ENCODE data around the gene PALS2.

Gene PALS2

DNA sequence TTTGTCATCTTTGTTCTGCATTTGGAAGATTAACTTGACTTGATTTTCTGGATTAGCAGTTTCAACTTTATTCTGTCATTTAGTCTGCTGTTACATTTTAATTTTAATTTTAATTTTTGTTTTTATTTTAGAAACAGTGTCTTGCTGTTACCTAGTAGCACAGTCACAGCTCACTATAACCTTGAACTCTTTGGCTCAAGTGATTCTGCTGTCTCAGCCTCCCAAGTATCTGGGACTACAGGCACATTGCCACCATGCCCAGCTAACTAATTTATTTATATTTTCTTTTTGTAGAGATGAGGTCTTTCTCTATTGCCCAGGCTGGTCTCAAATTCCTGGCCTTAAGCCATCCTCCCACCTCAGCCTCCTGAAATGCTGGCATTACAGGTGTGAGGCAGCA is 35.3 kb downstream of the PALS2 start:
- peaks cover 4% of the 10 kb centered on the region for H3K9me3 Mint-ChIP-seq
- no peaks in the 10 kb centered on the region for H3K27me3 Mint-ChIP-seq (ENCODE audit: low read depth, poor library complexity)
- no peak overlapping the region for H3K27ac Mint-ChIP-seq
- DNase-seq, result no peak
- peaks cover 5% of the 10 kb centered on the region for H3K36me3 Mint-ChIP-seq (ENCODE audit: low read depth)
- peaks cover 12% of the 10 kb centered on the region for H3K4me1 Mint-ChIP-seq
- H3K4me3 Mint-ChIP-seq, result no peak overlapping the region
- TF ChIP-seq, protein P1, sequence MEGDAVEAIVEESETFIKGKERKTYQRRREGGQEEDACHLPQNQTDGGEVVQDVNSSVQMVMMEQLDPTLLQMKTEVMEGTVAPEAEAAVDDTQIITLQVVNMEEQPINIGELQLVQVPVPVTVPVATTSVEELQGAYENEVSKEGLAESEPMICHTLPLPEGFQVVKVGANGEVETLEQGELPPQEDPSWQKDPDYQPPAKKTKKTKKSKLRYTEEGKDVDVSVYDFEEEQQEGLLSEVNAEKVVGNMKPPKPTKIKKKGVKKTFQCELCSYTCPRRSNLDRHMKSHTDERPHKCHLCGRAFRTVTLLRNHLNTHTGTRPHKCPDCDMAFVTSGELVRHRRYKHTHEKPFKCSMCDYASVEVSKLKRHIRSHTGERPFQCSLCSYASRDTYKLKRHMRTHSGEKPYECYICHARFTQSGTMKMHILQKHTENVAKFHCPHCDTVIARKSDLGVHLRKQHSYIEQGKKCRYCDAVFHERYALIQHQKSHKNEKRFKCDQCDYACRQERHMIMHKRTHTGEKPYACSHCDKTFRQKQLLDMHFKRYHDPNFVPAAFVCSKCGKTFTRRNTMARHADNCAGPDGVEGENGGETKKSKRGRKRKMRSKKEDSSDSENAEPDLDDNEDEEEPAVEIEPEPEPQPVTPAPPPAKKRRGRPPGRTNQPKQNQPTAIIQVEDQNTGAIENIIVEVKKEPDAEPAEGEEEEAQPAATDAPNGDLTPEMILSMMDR (IDR thresholded peaks at IDR 0.05), result no peak

GRCh38 chr7:24609059-24609458 is 35.8 kb downstream of the PALS2 start:
- TF ChIP-seq, protein P1 (IDR thresholded peaks at IDR 0.05), result no peak
- Mint-ChIP-seq H3K36me3 (ENCODE audit: low read depth) (peaks cover 9% of the 10 kb centered on the region), H3K27me3 (ENCODE audit: low read depth, poor library complexity) (no peaks in the 10 kb centered on the region), H3K9me3 (peaks cover 9% of the 10 kb centered on the region), H3K4me3 (no peak overlapping the region), H3K4me1 (peaks cover 12% of the 10 kb centered on the region), H3K27ac (peak overlapping the region; percentile 90)
- no peak for DNase-seq

DNA sequence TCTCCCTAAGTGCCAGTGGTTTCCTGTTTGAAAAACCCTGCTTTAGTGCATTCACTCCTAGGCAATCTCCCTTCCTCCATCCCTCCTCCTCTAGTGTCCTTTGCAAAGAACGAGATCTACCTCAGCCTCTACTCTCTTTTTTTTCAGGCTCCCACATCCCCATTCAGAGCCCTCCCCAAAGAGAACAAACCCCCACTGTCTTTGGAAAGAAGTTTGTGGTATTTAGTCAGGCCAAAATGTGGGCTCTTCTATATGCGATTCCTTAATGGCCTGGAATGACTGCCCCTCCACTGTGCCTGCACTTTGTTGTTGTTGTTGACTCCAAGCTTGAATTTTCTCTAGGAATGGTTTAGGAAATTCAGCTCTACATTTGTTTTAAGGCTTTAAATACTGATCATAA is 36.3 kb downstream of the PALS2 start:
- TF ChIP-seq, protein P1 (IDR thresholded peaks at IDR 0.05), result no peak
- Mint-ChIP-seq H3K27ac (no peak overlapping the region), H3K9me3 (peaks cover 14% of the 10 kb centered on the region), H3K27me3 (ENCODE audit: low read depth, poor library complexity) (no peaks in the 10 kb centered on the region), H3K4me1 (peaks cover 12% of the 10 kb centered on the region), H3K36me3 (ENCODE audit: low read depth) (peaks cover 14% of the 10 kb centered on the region), H3K4me3 (no peak overlapping the region)
- no peak for DNase-seq

GRCh38 chr7:24611130-24611529 is 37.9 kb downstream of the PALS2 start:
- Mint-ChIP-seq H3K4me3 (no peak overlapping the region), H3K4me1 (peaks cover 12% of the 10 kb centered on the region), H3K27me3 (ENCODE audit: low read depth, poor library complexity) (no peaks in the 10 kb centered on the region), H3K9me3 (peaks cover 29% of the 10 kb centered on the region), H3K36me3 (ENCODE audit: low read depth) (peaks cover 29% of the 10 kb centered on the region), H3K27ac (no peak overlapping the region)
- TF ChIP-seq, protein P1 (IDR thresholded peaks at IDR 0.05), result no peak
- no peak for DNase-seq

DNA sequence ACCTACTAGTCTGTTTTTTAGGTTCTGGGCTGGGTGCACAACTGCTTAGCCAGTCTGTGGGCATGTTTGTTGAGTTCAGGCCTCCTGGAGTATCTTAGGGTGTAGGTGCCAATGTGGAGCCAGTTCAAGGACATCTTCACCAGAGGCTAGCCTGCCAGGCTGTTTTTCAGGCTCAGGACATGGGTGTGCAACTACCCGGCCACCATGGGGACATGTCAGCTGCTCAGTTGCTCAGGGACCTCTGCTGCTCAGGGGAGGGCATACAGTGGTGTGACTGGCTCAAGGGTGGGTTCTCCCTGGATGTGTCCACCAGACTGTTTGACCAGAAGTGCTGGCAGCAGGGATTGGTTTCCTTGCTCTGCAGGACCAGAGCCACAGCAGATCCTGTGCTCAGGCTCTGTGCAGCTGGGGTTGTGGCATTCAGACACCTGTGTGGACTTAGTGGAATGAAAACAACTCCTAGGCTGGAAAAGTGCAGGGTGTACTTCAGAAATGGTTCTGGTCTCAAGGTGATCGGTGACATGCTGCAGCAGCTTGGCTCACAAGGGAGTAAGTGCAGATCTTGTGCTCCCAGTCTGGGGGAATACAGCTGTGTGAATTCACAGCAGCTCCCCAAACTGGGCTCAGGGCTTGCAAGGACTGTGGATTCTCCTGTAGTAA is 44.8 kb downstream of the PALS2 start:
- Mint-ChIP-seq H3K27ac (no peak overlapping the region), H3K9me3 (peaks cover 77% of the 10 kb centered on the region), H3K4me3 (no peak overlapping the region), H3K36me3 (ENCODE audit: low read depth) (peaks cover 66% of the 10 kb centered on the region), H3K4me1 (no peaks in the 10 kb centered on the region), H3K27me3 (ENCODE audit: low read depth, poor library complexity) (no peaks in the 10 kb centered on the region)
- TF ChIP-seq, protein P1 (IDR thresholded peaks at IDR 0.05), result no peak
- no peak for DNase-seq

DNA sequence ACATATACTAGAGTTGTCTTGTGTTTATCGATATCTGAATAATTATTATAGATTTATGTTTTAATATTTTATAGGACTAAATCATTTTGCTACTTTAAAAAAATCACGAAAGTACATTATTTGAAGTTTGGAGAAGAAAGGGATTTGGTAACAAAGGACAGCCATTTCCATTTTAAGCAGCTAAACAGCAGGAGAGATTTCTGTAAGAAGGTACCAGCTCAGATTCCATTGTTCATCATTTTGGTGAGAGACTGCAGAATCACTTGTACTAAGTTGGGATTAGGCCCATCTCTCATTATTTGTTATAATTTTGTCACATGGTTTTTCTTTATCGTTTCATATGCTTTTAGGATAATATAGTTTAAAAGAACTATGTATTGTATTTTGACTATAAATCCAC is 46.7 kb downstream of the PALS2 start:
- TF ChIP-seq, protein P1 (IDR thresholded peaks at IDR 0.05), result no peak
- Mint-ChIP-seq H3K36me3 (ENCODE audit: low read depth) (peaks cover 66% of the 10 kb centered on the region), H3K27ac (no peak overlapping the region), H3K27me3 (ENCODE audit: low read depth, poor library complexity) (no peaks in the 10 kb centered on the region), H3K4me3 (no peak overlapping the region), H3K4me1 (no peaks in the 10 kb centered on the region), H3K9me3 (peaks cover 70% of the 10 kb centered on the region)
- no peak for DNase-seq
